GM23338 (cell line): Measurements from ENCODE around the gene PIK3IP1. TPM values are rescaled to one million over a fixed set of nuclear protein-coding genes. Genes with fewer than 3 reads are reported as not detected.

Experiments
- ATAC-seq: fragments of 200-7000 bp; cut with Tn5 transposase; 3 replicates; pipeline ENCODE4 v1.9.1; 2020
- DNase-seq: peaks from one replicate; pipeline ENCODE4 v3.0.0-alpha.2; 2015; ENCODE audit warnings: low spot score
- H2AFZ ChIP-seq: fragments of 200-600 bp; sonication (generic); 2 replicates; pipeline ENCODE4 v1.8.0; 2016; ENCODE audit warnings: antibody characterized with exemption, mild to moderate bottlenecking, moderate library complexity
- H3F3A ChIP-seq: fragments of 200-600 bp; sonication (generic); replicated peaks from 2 replicates; pipeline ENCODE4 v1.8.0; 2017; ENCODE audit warnings: antibody characterized with exemption, mixed run types, low read depth
- H3K27ac ChIP-seq: fragments of 200-600 bp; sonication (generic); 2 replicates; pipeline ENCODE4 v1.6.1; 2016; ENCODE audit warnings: low read depth
- H3K27me3 ChIP-seq: fragments of 200-600 bp; sonication (generic); 2 replicates; pipeline ENCODE4 v1.8.0; 2016; ENCODE audit warnings: mild to moderate bottlenecking, mixed run types, moderate library complexity; ENCODE audit not compliant: insufficient read depth
- H3K36me3 ChIP-seq: fragments of 200-600 bp; sonication (generic); 2 replicates; pipeline ENCODE4 v1.8.0; 2016; ENCODE audit warnings: mild to moderate bottlenecking; ENCODE audit not compliant: insufficient read depth
- H3K4me1 ChIP-seq: fragments of 200-600 bp; sonication (generic); 2 replicates; pipeline ENCODE4 v1.8.0; 2016; ENCODE audit warnings: mild to moderate bottlenecking, moderate library complexity; ENCODE audit not compliant: insufficient read depth
- H3K4me2 ChIP-seq: fragments of 200-600 bp; sonication (generic); 2 replicates; pipeline ENCODE4 v1.7.1; 2017; ENCODE audit warnings: mixed run types
- H3K4me3 ChIP-seq: fragments of 200-600 bp; sonication (generic); 2 replicates; pipeline ENCODE4 v1.6.1; 2016; ENCODE audit warnings: mixed run types
- H3K79me2 ChIP-seq: fragments of 200-600 bp; sonication (generic); replicated peaks from 2 replicates; pipeline ENCODE4 v1.8.0; 2017; ENCODE audit warnings: mild to moderate bottlenecking; ENCODE audit not compliant: insufficient read depth
- H3K9me2 ChIP-seq: fragments of 200-600 bp; sonication (generic); 2 replicates; pipeline ENCODE4 v1.8.0; 2017; ENCODE audit not compliant: insufficient read depth
- H4K20me1 ChIP-seq: fragments of 200-600 bp; sonication (generic); replicated peaks from 2 replicates; pipeline ENCODE4 v1.8.0; 2017; ENCODE audit warnings: mild to moderate bottlenecking; ENCODE audit not compliant: insufficient read depth
- H3K27ac Mint-ChIP-seq: 2 replicates; pipeline ENCODE4 v1.8.0; 2020; ENCODE audit warnings: inconsistent platforms, mild to moderate bottlenecking, moderate library complexity, mixed read lengths
- H3K27me3 Mint-ChIP-seq: 3 replicates; pipeline ENCODE4 v1.8.0; 2022; ENCODE audit warnings: low read depth, mild to moderate bottlenecking, moderate library complexity, mixed read lengths, inconsistent platforms; ENCODE audit not compliant: insufficient read depth, poor library complexity
- H3K36me3 Mint-ChIP-seq: 3 replicates; pipeline ENCODE4 v1.8.0; 2021; ENCODE audit warnings: low read depth, mild to moderate bottlenecking, inconsistent platforms, moderate library complexity, mixed read lengths
- H3K4me1 Mint-ChIP-seq: 3 replicates; pipeline ENCODE4 v1.8.0; 2020; ENCODE audit warnings: mild to moderate bottlenecking, inconsistent platforms, mixed read lengths
- H3K4me3 Mint-ChIP-seq: 3 replicates; pipeline ENCODE4 v1.8.0; 2021; ENCODE audit warnings: moderate library complexity, mild to moderate bottlenecking, inconsistent platforms, mixed read lengths
- H3K9me3 Mint-ChIP-seq: 3 replicates; pipeline ENCODE4 v1.8.0; 2020; ENCODE audit warnings: moderate library complexity, mild to moderate bottlenecking, inconsistent platforms, mixed read lengths
- CREB1 ChIP-seq: fragments of 250-450 bp; sonication (Bioruptor Pico); IDR thresholded peaks from 2 replicates; pipeline ENCODE4 v1.5.0; 2020; ENCODE audit warnings: low read depth, mild to moderate bottlenecking, moderate library complexity
- EZH2 ChIP-seq: fragments of 200-600 bp; sonication (generic); IDR thresholded peaks from one replicate; pipeline ENCODE4 v1.8.0; 2017; ENCODE audit warnings: antibody characterized with exemption, mild to moderate bottlenecking, low read depth; ENCODE audit not compliant: unreplicated experiment
- EZH2phosphoT487 ChIP-seq: fragments of 200-600 bp; sonication (generic); IDR thresholded peaks from one replicate; pipeline ENCODE4 v1.8.1; 2018; ENCODE audit warnings: antibody characterized with exemption; ENCODE audit not compliant: unreplicated experiment
- JUNB ChIP-seq: IDR thresholded peaks from one replicate; pipeline ENCODE4 v1.6.1; 2016; ENCODE audit warnings: antibody characterized with exemption; ENCODE audit not compliant: unreplicated experiment
- NANOG ChIP-seq: IDR thresholded peaks from 2 replicates; pipeline ENCODE4 v1.6.1; 2016; ENCODE audit warnings: antibody characterized with exemption, borderline replicate concordance
- POLR2AphosphoS5 ChIP-seq: IDR thresholded peaks from 2 replicates; pipeline ENCODE4 v1.6.1; 2016; ENCODE audit warnings: antibody characterized with exemption, low read depth
- ZNF114 ChIP-seq: fragments of 250-450 bp; sonication (Bioruptor Pico); IDR thresholded peaks from 2 replicates; pipeline ENCODE4 v1.5.0; 2020; ENCODE audit warnings: mild to moderate bottlenecking, moderate library complexity
- polyA plus RNA-seq: library from polyadenylated mRNA; unstranded; fragments of >200 nt; fragmentation: Nextera tagmentation; extraction: Ambion mirVana; gene quantifications from 2 replicates; pipeline ENCODE4 v1.2.1, GENCODE V29; 2016
- total RNA-seq: library from RNA; depleted of rRNA; stranded (reverse); fragments of >200 nt; shearing (Covaris generic); gene quantifications from 2 replicates; pipeline ENCODE4 v1.2.3, GENCODE V29; 2014
- TF ChIP-seq, protein P1 (sequence below), 2 experiments: fragments of 200-600 bp in 1 of 2; sonication (generic) in 1 of 2; conservative IDR thresholded peaks; 2 replicates each; pipeline versions ENCODE4 v1.5.1 to v1.6.1; 2016 to 2017; ENCODE audit warnings: antibody characterized with exemption in 2 of 2, low read depth in 2 of 2, mild to moderate bottlenecking in 2 of 2, moderate library complexity in 1 of 2
- TF ChIP-seq, protein P2 (sequence below): IDR thresholded peaks from 2 replicates; pipeline ENCODE4 v1.6.1; 2016; ENCODE audit warnings: antibody characterized with exemption
- TF ChIP-seq, protein P3 (sequence below): IDR thresholded peaks from one replicate; pipeline ENCODE4 v1.6.1; 2018; ENCODE audit warnings: antibody characterized with exemption; ENCODE audit not compliant: unreplicated experiment

The PIK3IP1 gene
- total and polyA plus RNA-seq, 2 experiments from 2014 or later: 1.1 to 2.2 TPM

DNA sequence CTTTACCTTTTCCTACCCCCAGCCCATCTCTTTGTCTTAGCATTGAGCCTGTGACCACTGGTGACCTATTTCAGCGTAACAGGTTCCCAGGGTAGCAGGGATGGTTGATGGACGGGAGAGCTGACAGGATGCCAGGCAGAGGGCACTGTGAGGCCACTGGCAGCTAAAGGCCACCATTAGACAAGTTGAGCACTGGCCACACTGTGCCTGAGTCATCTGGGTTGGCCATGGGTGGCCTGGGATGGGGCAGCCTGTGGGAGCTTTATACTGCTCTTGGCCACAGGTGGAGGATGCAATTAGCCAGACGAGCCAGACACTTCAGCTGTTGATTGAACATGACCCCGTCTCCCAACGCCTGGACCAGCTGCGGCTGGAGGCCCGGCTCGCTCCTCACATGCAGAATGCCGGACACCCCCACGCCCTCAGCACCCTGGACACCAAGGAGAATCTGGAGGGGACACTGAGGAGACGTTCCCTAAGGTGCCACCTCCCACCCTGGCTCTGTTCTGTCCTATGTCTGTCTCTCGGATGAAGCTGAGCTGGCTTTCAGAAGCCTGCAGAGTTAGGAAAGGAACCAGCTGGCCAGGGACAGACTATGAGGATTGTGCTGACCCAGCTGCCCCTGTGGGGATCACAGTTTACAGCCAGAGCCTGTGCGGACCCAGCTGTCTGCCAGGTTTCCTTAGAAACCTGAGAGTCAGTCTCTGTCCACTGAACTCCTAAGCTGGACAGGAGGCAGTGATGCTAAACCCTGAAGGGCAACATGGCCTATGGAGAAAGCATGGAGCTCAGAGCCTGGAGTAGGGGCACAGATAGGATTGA, 29.8 kb downstream of the PIK3IP1 start:
- no peaks in the 10 kb centered on the region for H3F3A ChIP-seq
- no peaks in the 10 kb centered on the region for H3K79me2 ChIP-seq
- H3K4me3 ChIP-seq: no peak overlapping the region
- Mint-ChIP-seq H3K27me3 (peaks cover 5% of the 10 kb centered on the region), H3K27ac (no peak overlapping the region), H3K4me3 (no peak overlapping the region), H3K36me3 (peaks cover 51% of the 10 kb centered on the region), H3K9me3 (no peaks in the 10 kb centered on the region), H3K4me1 (peaks cover 5% of the 10 kb centered on the region; the same call in 1 of the 3 replicates)
- no peak overlapping the region for H2AFZ ChIP-seq
- no peak overlapping the region for H3K27ac ChIP-seq
- H3K27me3 ChIP-seq: no peaks in the 10 kb centered on the region
- ATAC-seq: no peak
- peaks cover 9% of the 10 kb centered on the region for H4K20me1 ChIP-seq
- TF ChIP-seq, protein P1, sequence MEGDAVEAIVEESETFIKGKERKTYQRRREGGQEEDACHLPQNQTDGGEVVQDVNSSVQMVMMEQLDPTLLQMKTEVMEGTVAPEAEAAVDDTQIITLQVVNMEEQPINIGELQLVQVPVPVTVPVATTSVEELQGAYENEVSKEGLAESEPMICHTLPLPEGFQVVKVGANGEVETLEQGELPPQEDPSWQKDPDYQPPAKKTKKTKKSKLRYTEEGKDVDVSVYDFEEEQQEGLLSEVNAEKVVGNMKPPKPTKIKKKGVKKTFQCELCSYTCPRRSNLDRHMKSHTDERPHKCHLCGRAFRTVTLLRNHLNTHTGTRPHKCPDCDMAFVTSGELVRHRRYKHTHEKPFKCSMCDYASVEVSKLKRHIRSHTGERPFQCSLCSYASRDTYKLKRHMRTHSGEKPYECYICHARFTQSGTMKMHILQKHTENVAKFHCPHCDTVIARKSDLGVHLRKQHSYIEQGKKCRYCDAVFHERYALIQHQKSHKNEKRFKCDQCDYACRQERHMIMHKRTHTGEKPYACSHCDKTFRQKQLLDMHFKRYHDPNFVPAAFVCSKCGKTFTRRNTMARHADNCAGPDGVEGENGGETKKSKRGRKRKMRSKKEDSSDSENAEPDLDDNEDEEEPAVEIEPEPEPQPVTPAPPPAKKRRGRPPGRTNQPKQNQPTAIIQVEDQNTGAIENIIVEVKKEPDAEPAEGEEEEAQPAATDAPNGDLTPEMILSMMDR (conservative IDR thresholded peaks at IDR 0.05; ENCODE audit: low read depth in 2 of 2): no peak
- TF ChIP-seq EZH2phosphoT487 (no peak), CREB1 (no peak)
- H3K9me2 ChIP-seq: no peaks in the 10 kb centered on the region
- DNase-seq: no peak
- H3K36me3 ChIP-seq: peaks cover 14% of the 10 kb centered on the region
- H3K4me1 ChIP-seq: no peaks in the 10 kb centered on the region
- H3K4me2 ChIP-seq: no peak overlapping the region

DNA sequence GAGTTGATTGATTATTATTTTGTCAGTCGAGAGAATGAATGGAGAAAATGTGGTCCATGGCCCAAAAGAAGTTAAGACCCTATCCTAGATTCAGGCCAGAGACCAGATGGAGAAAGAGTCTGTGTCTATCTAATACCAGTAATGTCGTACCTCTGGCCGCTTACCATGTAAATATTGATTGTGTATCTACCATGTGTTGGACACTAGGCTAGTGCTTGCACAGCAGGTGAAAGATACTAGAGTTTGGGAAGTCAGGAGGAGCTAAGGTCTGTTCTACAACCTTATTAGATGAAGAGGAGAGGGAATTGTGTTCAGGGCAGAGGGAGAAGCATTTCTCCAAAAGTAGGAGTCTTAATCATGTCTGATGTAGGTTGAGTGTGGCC, 31.8 kb downstream of the PIK3IP1 start:
- Histone ChIP-seq H2AFZ (no peak overlapping the region), H3K27me3 (no peaks in the 10 kb centered on the region), H3K4me3 (no peak overlapping the region), H3K9me2 (no peaks in the 10 kb centered on the region), H3K79me2 (no peaks in the 10 kb centered on the region), H3K4me2 (no peak overlapping the region), H3K36me3 (peaks cover 14% of the 10 kb centered on the region), H3F3A (no peaks in the 10 kb centered on the region), H3K4me1 (no peaks in the 10 kb centered on the region), H4K20me1 (peaks cover 9% of the 10 kb centered on the region), H3K27ac (no peak overlapping the region)
- Mint-ChIP-seq H3K27ac (no peak overlapping the region), H3K36me3 (peaks cover 39% of the 10 kb centered on the region), H3K4me3 (no peak overlapping the region), H3K27me3 (peaks cover 5% of the 10 kb centered on the region), H3K9me3 (no peaks in the 10 kb centered on the region), H3K4me1 (peaks cover 5% of the 10 kb centered on the region; the same call in 1 of the 3 replicates)
- no peak for DNase-seq
- ATAC-seq: no peak
- TF ChIP-seq POLR2AphosphoS5: no peak
- TF ChIP-seq ZNF114 (CRISPR knock-in tag): no peak
- TF ChIP-seq, protein P2, sequence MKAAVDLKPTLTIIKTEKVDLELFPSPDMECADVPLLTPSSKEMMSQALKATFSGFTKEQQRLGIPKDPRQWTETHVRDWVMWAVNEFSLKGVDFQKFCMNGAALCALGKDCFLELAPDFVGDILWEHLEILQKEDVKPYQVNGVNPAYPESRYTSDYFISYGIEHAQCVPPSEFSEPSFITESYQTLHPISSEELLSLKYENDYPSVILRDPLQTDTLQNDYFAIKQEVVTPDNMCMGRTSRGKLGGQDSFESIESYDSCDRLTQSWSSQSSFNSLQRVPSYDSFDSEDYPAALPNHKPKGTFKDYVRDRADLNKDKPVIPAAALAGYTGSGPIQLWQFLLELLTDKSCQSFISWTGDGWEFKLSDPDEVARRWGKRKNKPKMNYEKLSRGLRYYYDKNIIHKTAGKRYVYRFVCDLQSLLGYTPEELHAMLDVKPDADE: no peak
- TF ChIP-seq CREB1: no peak
- TF ChIP-seq, protein P3, sequence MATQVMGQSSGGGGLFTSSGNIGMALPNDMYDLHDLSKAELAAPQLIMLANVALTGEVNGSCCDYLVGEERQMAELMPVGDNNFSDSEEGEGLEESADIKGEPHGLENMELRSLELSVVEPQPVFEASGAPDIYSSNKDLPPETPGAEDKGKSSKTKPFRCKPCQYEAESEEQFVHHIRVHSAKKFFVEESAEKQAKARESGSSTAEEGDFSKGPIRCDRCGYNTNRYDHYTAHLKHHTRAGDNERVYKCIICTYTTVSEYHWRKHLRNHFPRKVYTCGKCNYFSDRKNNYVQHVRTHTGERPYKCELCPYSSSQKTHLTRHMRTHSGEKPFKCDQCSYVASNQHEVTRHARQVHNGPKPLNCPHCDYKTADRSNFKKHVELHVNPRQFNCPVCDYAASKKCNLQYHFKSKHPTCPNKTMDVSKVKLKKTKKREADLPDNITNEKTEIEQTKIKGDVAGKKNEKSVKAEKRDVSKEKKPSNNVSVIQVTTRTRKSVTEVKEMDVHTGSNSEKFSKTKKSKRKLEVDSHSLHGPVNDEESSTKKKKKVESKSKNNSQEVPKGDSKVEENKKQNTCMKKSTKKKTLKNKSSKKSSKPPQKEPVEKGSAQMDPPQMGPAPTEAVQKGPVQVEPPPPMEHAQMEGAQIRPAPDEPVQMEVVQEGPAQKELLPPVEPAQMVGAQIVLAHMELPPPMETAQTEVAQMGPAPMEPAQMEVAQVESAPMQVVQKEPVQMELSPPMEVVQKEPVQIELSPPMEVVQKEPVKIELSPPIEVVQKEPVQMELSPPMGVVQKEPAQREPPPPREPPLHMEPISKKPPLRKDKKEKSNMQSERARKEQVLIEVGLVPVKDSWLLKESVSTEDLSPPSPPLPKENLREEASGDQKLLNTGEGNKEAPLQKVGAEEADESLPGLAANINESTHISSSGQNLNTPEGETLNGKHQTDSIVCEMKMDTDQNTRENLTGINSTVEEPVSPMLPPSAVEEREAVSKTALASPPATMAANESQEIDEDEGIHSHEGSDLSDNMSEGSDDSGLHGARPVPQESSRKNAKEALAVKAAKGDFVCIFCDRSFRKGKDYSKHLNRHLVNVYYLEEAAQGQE: no peak
- TF ChIP-seq EZH2: no peak
- no peak for TF ChIP-seq JUNB
- TF ChIP-seq NANOG: no peak
